Dendritic cell treated with granulocyte-macrophage colony-stimulating factor and Interleukin-4, amounts not matched to agents 40 ng/mL and 50 ng/mL, for 4 days (primary cell): ENCODE measurements around the gene STAT5A.

ENCODE experiments used
- H3K27ac Mint-ChIP-seq: one replicate; pipeline ENCODE4 v1.8.0; 2022; ENCODE audit warnings: mild to moderate bottlenecking, mixed read lengths
- H3K27me3 Mint-ChIP-seq: one replicate; pipeline ENCODE4 v1.8.0; 2022; ENCODE audit warnings: mild to moderate bottlenecking, mixed read lengths
- H3K36me3 Mint-ChIP-seq: one replicate; pipeline ENCODE4 v1.8.0; 2022; ENCODE audit warnings: low read depth, mixed read lengths
- H3K4me1 Mint-ChIP-seq: one replicate; pipeline ENCODE4 v1.8.0; 2022; ENCODE audit warnings: low read depth, mixed read lengths
- H3K4me3 Mint-ChIP-seq: one replicate; pipeline ENCODE4 v1.8.0; 2022; ENCODE audit warnings: mild to moderate bottlenecking, moderate library complexity, mixed read lengths
- H3K9me3 Mint-ChIP-seq: one replicate; pipeline ENCODE4 v1.8.0; 2022; ENCODE audit warnings: mixed read lengths
- intact Hi-C: fragments of 100-400 bp; cut with micrococcal nuclease; formaldehyde crosslinking; loops from one replicate; pipeline ENCODE4 v1.15.0; 2022

STAT5A gene

DNA sequence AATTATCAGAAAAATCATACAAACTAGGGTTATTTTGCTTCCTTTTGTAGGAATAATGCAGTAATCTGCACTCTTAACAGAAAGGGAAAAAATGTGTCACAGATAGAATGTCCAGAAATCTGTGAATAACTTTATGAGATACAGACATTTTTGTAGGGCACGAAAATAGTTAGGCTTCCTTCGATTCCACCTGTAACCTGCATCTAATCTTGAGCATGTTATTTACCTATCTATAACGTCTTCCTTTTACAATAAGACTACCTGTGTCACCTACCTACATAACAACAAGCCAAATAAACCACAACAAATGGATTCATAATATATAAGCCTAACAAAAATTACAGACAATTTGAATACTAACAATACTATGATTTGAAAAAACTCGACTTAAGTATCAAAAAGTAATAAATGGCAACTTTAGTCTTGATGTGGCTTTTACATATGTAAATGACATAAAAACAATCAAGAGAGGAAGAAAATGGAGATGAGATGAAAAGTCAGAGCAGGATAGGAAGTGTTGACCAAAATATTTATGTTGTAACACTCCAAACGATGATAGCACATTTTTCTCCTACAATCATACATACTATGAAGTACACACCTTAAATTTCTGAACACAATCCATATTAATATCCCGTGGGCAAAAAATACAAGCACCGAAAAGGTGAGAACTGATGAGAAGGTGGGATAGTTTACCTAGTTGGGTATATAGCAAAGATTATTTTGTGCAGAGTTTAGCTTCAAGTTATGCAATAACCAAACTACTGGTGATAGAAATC lies 14.6 kb upstream of the STAT5A start:
- no peaks in the 10 kb centered on the region for H3K9me3 Mint-ChIP-seq
- H3K36me3 Mint-ChIP-seq, result peaks cover 7% of the 10 kb centered on the region
- no peak overlapping the region for H3K27ac Mint-ChIP-seq
- H3K27me3 Mint-ChIP-seq, result peaks cover 5% of the 10 kb centered on the region
- peaks cover 51% of the 10 kb centered on the region for H3K4me1 Mint-ChIP-seq
- intact Hi-C loops, result loop anchor here (2.0 to 10.0 kb wide), 2 partner anchors 15 to 49 kb away; partner anchors contain the start of gene STAT5A
- no peak overlapping the region for H3K4me3 Mint-ChIP-seq

DNA sequence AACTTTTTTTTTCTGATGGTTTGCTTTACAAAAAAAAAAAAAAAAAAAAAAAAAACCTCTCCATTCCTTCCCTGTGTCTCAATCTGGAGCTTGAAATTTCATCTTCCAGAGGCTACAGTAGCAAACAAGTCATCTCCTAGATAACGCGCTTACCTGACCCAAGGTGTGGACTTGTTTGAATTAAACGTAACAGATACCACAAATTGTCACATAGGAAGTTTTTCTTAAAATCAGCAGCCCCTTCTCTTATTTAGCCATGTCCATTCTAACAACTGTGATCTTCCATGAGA lies 14.1 kb upstream of the STAT5A start:
- Mint-ChIP-seq H3K27ac (no peak overlapping the region), H3K36me3 (peaks cover 7% of the 10 kb centered on the region), H3K4me1 (peaks cover 51% of the 10 kb centered on the region), H3K9me3 (no peaks in the 10 kb centered on the region), H3K27me3 (peaks cover 5% of the 10 kb centered on the region), H3K4me3 (no peak overlapping the region)
- intact Hi-C loops, result loop anchor here (10.0 kb wide), 1 partner anchor 49 kb away; no protein-coding TSS in a partner anchor

DNA sequence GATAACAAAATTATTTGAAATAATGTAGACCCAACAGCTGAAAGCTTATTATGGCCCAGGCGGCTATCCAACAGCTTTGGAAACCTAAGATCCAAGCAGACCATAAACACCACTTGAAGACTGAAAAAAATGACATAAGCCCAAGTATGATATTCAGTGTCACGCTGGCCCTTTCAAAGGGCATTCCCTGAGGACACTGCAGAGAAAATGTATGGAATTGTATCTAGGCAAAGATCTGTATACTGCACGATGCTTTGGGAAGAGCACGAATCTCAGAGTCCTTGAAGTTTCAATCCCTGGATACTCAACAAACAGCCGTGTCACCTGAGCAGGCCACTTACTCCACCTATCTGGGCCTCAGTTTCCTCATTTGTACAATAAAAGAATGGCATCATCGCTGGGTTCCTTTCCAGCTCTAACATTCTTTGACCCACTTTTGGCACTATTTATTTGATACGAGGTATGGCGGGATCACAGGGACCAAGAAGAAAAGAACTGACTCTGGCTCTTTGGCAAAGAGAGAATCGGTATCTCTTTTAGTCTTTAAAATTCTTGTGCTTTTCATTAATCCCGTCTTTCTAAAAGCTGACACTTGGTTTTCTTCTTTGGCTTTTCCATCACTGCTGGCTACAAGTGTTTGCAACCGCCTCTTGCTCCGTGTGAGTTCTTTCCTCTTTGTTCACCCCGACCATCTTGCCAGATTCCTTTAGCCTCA lies 13.3 kb upstream of the STAT5A start:
- Mint-ChIP-seq H3K4me1 (peaks cover 51% of the 10 kb centered on the region), H3K27me3 (peaks cover 5% of the 10 kb centered on the region), H3K4me3 (peak overlapping the region; percentile 89), H3K36me3 (peaks cover 7% of the 10 kb centered on the region), H3K27ac (peak overlapping the region; percentile 72), H3K9me3 (no peaks in the 10 kb centered on the region)
- intact Hi-C loops, result loop anchor here (10.0 kb wide), 1 partner anchor 50 kb away; no protein-coding TSS in a partner anchor

DNA sequence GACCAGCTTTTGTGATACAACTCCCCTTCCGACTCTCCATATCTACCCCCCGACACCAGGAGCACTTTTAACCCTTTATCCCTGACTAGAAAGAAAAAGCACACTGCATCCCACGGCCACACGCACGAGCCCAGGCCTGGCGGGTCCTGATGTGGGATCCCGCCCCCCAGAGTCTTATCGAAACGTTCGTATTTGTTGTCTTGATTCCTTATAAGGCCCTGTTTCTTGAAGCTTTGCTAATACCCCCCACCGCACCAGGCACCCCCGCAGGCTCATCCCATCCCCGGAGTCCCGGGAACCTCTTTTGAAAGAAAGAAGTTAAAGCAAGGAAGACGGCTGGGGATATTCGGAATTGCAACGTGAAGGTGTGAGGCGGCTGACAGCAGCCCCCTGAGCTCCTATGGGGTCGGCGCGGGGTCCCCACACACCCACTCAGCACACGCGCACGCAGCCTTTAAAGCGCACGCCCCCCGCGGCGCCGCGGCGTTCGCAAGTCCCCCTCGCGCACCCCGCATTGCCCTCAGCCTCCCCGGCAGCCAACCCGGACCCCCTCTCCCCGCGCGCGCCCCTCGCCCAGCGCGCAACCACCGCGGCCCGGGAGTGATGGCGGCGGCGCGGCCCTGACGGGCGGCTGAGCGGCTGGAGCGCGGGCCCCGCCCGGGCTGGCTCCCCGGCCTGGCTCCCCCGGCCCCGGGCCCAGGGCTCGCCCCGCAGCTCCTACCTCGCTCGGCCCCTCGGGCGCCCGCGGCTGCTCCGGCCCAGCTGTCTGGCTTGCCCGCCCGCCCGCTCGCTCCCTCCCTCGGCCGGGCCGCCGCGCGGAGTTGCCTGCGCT lies 12.6 kb upstream of the STAT5A start:
- Mint-ChIP-seq H3K4me1 (peaks cover 51% of the 10 kb centered on the region), H3K4me3 (peak overlapping the region; percentile 89)

DNA sequence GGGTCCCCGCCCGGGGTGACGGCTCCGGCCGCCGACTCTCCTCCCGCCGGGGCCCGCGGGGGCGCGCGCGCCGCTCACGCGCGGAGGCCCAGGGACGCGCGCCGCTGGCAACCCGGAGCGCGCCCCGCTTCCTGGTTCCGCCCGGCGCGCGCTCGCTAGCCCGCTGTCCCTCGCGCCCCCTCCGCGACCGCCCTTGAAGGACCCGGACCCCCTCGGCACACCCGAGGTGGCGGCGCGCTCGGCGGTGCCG lies 12.0 kb upstream of the STAT5A start, which contains the start of gene STAT5B:
Gene STAT5B, minus strand, starts transcription at position 33 of the 250 bp plus-strand sequence. CDS start 44,264 bp downstream, outside the sequence.
- peaks cover 7% of the 10 kb centered on the region for H3K36me3 Mint-ChIP-seq
- H3K9me3 Mint-ChIP-seq, result no peaks in the 10 kb centered on the region
- peak within 1 kb of the TSS; percentile 89 for H3K4me3 Mint-ChIP-seq
- H3K27ac Mint-ChIP-seq, result peak within 1 kb of the TSS; percentile 83
- intact Hi-C loops, result loop anchor here (10.0 kb wide), 1 partner anchor 51 kb away; no protein-coding TSS in a partner anchor
- H3K27me3 Mint-ChIP-seq, result peaks cover 5% of the 10 kb centered on the region
- peaks cover 51% of the 10 kb centered on the region for H3K4me1 Mint-ChIP-seq

More for the DNA sequence above, 12.6 kb upstream of the STAT5A start:
- Mint-ChIP-seq H3K9me3 (no peaks in the 10 kb centered on the region), H3K36me3 (peaks cover 7% of the 10 kb centered on the region), H3K27ac (peak overlapping the region; percentile 83), H3K27me3 (peaks cover 5% of the 10 kb centered on the region)
- intact Hi-C loops, result loop anchor here (10.0 kb wide), 1 partner anchor 51 kb away; no protein-coding TSS in a partner anchor

DNA sequence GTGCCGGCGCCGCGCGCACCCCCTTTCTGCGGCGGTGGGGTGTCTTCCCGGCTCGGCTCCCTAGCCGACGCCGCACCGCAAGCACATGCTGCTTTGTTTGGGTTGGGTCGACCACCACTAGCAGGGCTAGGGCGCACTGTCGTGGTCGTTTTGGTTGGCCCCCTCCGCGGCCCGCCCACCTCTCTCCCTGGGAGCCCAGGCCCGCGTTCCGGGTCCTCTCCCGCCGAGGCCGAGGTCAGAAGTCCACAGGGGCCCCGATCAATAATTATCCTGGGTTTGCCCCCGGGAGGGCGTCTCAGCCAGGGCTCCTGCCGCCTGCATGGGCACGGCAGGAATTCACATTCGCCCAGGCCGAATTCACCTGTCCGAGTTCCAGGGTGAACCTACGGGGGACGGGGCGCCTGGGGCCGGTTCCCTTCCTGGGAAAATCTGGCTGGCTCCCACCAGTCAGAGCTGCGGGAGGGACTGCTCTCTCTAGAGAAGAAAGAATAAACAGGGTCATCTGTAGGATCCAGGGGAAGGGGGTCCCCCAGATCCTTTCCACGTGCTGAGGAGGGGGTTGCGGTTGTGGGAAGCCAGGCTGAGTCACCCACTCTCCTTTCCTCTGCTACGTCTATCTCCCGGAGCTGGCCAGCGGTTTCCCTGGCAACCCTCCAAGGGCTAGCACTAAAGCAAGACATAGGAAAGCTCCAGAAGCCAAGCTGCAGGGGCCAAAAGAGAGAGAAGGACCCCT lies 11.5 kb upstream of the STAT5A start:
- no peaks in the 10 kb centered on the region for H3K9me3 Mint-ChIP-seq

DNA sequence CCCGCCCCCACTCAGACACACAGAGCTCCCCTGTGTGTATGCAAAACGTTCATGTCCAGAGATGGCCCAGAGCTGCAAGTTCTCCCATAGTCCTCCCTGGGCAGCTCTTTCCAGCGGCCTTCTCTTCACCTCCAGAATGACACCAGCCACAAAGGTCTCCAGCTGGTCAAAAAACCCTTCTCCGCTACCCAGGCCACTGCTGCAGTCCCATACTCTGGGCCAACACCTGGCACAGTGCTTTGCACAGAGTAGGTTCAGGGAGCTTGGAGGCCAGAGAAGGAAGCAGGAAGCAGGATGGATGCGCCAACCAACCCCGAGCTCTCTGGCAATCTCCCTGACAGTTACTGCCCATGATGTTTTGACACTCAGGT lies 11.0 kb upstream of the STAT5A start:
- intact Hi-C loops, result loop anchor here (10.0 kb wide), 1 partner anchor 53 kb away; no protein-coding TSS in a partner anchor
- Mint-ChIP-seq H3K27ac (peak overlapping the region; percentile 83), H3K27me3 (peaks cover 5% of the 10 kb centered on the region), H3K4me3 (peak overlapping the region; percentile 72), H3K9me3 (no peaks in the 10 kb centered on the region), H3K36me3 (peaks cover 7% of the 10 kb centered on the region), H3K4me1 (peaks cover 42% of the 10 kb centered on the region)

More for the DNA sequence above, 11.5 kb upstream of the STAT5A start:
- Mint-ChIP-seq H3K27ac (peak overlapping the region; percentile 83), H3K4me1 (peaks cover 48% of the 10 kb centered on the region), H3K27me3 (peaks cover 5% of the 10 kb centered on the region), H3K4me3 (peak overlapping the region; percentile 72), H3K36me3 (peaks cover 7% of the 10 kb centered on the region)
- intact Hi-C loops, result loop anchor here (10.0 kb wide), 1 partner anchor 52 kb away; no protein-coding TSS in a partner anchor

DNA sequence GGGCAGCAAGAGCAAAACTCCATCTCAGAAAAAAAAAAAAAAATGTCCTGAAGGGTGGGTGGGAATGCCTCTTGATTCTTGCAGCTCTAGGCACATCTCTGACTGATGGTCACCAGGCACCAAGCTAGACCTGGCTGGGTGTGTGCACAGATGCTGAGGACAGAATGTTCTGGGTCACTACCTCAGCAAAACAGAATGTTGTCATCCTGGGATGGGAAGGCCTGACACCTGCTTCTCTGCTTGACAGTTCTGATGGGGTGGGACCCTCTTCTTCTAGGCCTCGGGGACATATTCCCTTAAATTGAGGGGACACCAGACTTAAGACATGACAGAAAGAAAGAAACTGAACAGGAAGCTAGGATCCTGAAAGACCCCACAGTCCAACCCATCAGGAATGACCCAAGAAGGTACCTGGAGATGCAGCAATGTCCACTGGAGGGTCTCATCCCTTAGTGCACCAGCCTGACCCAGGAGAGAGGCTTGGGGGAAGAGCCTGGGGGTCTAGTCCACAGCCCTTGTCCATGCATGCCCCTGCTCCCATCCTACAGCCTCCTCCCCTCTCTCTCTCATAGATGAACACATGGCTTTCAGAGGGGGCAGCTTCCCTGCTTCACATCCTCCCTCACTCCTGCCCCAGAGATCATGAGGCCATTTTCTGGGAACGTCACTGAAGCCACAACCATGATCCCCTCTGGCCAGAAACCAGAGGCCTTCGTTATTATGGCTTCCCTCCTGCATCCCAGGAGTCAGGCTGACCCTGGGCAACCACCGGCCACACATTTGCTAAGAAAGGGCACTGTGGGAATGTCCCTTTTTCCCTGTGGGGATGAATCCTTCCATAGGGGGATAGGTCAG lies 8.3 kb upstream of the STAT5A start:
- no peaks in the 10 kb centered on the region for H3K9me3 Mint-ChIP-seq
- H3K36me3 Mint-ChIP-seq, result peaks cover 7% of the 10 kb centered on the region
- intact Hi-C loops, result loop anchor here (10.0 kb wide), 2 partner anchors 55 to 255 kb away; partner anchors contain the start of gene NKIRAS2
- H3K27ac Mint-ChIP-seq, result no peak overlapping the region
- no peak overlapping the region for H3K4me3 Mint-ChIP-seq
- peaks cover 5% of the 10 kb centered on the region for H3K27me3 Mint-ChIP-seq
- peaks cover 38% of the 10 kb centered on the region for H3K4me1 Mint-ChIP-seq

DNA sequence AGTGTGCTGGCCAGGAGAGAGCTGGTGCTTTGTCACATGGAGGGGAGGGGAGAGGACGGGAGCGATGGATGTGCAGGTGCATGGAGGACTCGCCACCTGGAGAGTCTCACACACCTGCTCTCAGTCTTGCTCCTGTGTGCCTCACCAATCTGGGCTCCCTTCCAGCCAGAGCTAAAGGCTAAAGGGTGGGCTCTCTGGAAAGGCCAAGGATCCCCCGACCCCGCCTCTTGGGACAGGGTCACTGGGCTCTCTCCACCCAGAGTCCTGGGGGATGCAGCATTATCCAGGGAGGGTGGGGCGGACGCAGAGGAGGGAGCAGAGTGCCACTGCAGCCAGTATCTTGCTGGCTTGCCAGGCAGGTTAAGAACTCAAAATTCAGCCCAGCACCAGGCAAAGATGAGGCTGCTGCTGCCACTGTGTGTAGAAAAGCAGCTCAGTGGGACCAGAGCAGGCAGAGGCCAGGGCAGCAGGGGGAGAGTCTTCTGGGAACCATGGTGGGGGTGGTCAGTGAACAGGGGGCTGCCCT lies 6.7 kb upstream of the STAT5A start:
- Mint-ChIP-seq H3K27me3 (peaks cover 5% of the 10 kb centered on the region), H3K4me1 (peaks cover 43% of the 10 kb centered on the region), H3K36me3 (no peaks in the 10 kb centered on the region), H3K9me3 (no peaks in the 10 kb centered on the region), H3K27ac (no peak overlapping the region), H3K4me3 (no peak overlapping the region)
- intact Hi-C loops, result loop anchor here (10.0 kb wide), 1 partner anchor 257 kb away; the partner anchor contains the start of gene NKIRAS2

DNA sequence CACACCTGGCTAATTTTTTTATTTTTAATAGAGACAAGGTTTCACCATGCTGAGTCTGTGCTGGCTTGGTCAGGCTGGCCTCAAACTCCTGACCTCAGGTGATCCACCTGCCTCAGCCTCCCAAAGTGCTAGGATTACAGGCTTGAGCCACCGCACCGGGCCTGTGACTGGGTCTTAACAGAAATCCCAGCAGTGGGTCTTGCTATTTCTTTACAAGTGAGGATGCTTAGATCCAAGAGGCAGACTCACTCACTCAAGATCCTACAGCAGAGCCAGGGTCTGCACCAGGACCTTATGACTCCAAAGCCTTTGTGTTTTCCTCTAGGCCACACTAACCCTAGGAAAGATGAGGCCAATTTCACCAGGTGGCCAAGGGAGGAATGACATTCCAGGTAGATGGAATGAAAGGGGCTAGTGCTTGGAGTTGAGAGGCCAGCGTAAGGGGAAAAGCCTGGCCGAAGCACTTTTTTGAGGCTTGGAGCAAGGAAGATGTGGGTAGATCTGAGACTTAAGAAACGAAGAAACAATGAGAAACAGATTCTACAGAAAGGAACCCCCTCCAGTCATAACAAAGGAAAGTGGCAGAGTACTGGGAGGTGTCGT lies 5.7 kb upstream of the STAT5A start:
- H3K27ac Mint-ChIP-seq, result peak overlapping the region; percentile 77
- peaks cover 2% of the 10 kb centered on the region for H3K27me3 Mint-ChIP-seq
- no peak overlapping the region for H3K4me3 Mint-ChIP-seq
- H3K4me1 Mint-ChIP-seq, result peaks cover 43% of the 10 kb centered on the region
- peaks cover 3% of the 10 kb centered on the region for H3K36me3 Mint-ChIP-seq
- intact Hi-C loops, result loop anchor here (10.0 kb wide), 1 partner anchor 258 kb away; the partner anchor contains the start of gene NKIRAS2
- no peaks in the 10 kb centered on the region for H3K9me3 Mint-ChIP-seq

DNA sequence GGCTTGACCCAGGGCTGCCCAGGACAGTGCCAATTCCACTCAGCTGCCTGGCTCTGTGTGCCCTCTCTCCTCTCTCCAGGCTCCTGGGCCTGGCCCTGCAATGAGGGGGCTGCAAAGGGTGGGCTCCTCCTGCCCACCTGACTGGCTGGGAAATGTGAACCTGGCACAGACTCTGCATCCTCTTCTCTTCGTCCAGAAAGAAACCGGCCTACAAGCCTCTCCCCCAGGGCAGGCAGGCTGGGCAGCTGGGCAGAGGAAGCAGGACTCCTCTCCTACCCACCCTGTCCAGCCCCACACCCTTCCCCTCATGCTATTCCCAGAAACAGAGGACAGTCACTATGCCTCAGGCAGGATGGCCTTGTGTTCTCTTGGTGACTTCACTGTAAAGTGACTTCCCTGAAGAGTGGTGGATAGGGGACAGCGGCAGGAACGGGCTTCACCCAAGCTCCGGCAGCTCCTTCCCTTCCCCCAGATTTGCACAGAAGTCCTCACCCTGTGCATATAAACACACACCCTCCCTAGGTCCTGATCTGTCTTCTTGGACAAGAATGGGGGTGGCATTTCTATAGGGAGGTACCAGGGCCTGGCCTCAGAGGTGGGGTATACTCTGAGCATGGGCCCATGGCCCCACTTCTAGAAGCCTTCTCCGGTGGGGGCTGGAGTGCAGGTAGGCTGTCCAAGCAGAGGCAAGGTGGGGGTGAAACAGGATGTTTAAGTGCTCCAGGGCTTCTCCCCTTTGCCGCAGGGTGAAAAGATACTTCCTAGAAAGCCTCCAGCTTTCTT lies 4.9 kb upstream of the STAT5A start:
- intact Hi-C loops, result loop anchor here (10.0 kb wide), 1 partner anchor 259 kb away; the partner anchor contains the start of gene NKIRAS2

More for the DNA sequence above, 4.9 kb upstream of the STAT5A start:
- Mint-ChIP-seq H3K4me3 (no peak overlapping the region), H3K36me3 (peaks cover 8% of the 10 kb centered on the region), H3K9me3 (no peaks in the 10 kb centered on the region), H3K4me1 (peaks cover 47% of the 10 kb centered on the region), H3K27ac (peak overlapping the region; percentile 77), H3K27me3 (no peaks in the 10 kb centered on the region)
